Loucy (cell line): ENCODE data around the gene SLC35F6.

Experiments
- H2AFZ ChIP-seq: fragments of 200-600 bp; sonication (generic); 2 replicates; pipeline ENCODE4 v1.6.0; 2016; ENCODE audit warnings: antibody characterized with exemption, mild to moderate bottlenecking, low read length, moderate library complexity
- H3F3A ChIP-seq: fragments of 200-600 bp; 2 replicates; pipeline ENCODE4 v1.6.0; 2016; ENCODE audit warnings: antibody characterized with exemption, low read depth, mild to moderate bottlenecking
- H3K27me3 ChIP-seq: fragments of 200-600 bp; sonication (generic); 2 replicates; pipeline ENCODE4 v1.6.1; 2014; ENCODE audit warnings: low read length, mild to moderate bottlenecking; ENCODE audit not compliant: insufficient read depth, poor library complexity, severe bottlenecking
- H3K36me3 ChIP-seq: fragments of 200-600 bp; sonication (generic); 2 replicates; pipeline ENCODE4 v1.6.1; 2016; ENCODE audit warnings: low read length; ENCODE audit not compliant: insufficient read depth
- H3K4me1 ChIP-seq: fragments of 200-600 bp; sonication (generic); 2 replicates; pipeline ENCODE4 v1.5.1; 2014; ENCODE audit warnings: low read length, mild to moderate bottlenecking; ENCODE audit not compliant: insufficient read depth, poor library complexity, severe bottlenecking
- H3K4me2 ChIP-seq: fragments of 200-600 bp; sonication (generic); 2 replicates; pipeline ENCODE4 v1.6.0; 2014; ENCODE audit warnings: antibody characterized with exemption, low read length, low read depth, mild to moderate bottlenecking; ENCODE audit not compliant: poor library complexity, severe bottlenecking
- H3K4me3 ChIP-seq: fragments of 200-600 bp; sonication (generic); 2 replicates; pipeline ENCODE4 v1.5.1; 2014; ENCODE audit warnings: low read length, mild to moderate bottlenecking, mixed read lengths; ENCODE audit not compliant: poor library complexity, severe bottlenecking
- H3K79me2 ChIP-seq: fragments of 200-600 bp; sonication (generic); 2 replicates; pipeline ENCODE4 v1.6.1; 2014; ENCODE audit warnings: low read length; ENCODE audit not compliant: insufficient read depth
- H3K9ac ChIP-seq: fragments of 200-600 bp; sonication (generic); 2 replicates; pipeline ENCODE4 v1.6.0; 2014; ENCODE audit warnings: mild to moderate bottlenecking, low read depth, low read length, moderate library complexity; ENCODE audit not compliant: poor library complexity, severe bottlenecking
- H3K9me2 ChIP-seq: fragments of 200-600 bp; sonication (generic); replicated peaks from 2 replicates; pipeline ENCODE4 v1.6.1; 2016; ENCODE audit warnings: low read depth, low read length, mixed read lengths
- H3K9me3 ChIP-seq: fragments of 200-600 bp; sonication (generic); 2 replicates; pipeline ENCODE4 v1.6.1; 2014; ENCODE audit warnings: mild to moderate bottlenecking, antibody characterized with exemption, low read length, low read depth; ENCODE audit not compliant: insufficient read depth
- H4K20me1 ChIP-seq: fragments of 200-600 bp; sonication (generic); 2 replicates; pipeline ENCODE4 v1.6.0; 2014; ENCODE audit warnings: antibody characterized with exemption, low read length, mild to moderate bottlenecking; ENCODE audit not compliant: insufficient read depth, poor library complexity, severe bottlenecking
- EZH2phosphoT487 ChIP-seq: fragments of 200-600 bp; IDR thresholded peaks from 2 replicates; pipeline ENCODE4 v1.6.1; 2018; ENCODE audit warnings: antibody characterized with exemption, mild to moderate bottlenecking, moderate library complexity, borderline replicate concordance
- TF ChIP-seq, protein P1 (sequence below): fragments of 200-600 bp; sonication (generic); conservative IDR thresholded peaks from 2 replicates; pipeline ENCODE4 v1.5.1; 2014; ENCODE audit warnings: mild to moderate bottlenecking, antibody characterized with exemption, low read length

SLC35F6 gene

DNA sequence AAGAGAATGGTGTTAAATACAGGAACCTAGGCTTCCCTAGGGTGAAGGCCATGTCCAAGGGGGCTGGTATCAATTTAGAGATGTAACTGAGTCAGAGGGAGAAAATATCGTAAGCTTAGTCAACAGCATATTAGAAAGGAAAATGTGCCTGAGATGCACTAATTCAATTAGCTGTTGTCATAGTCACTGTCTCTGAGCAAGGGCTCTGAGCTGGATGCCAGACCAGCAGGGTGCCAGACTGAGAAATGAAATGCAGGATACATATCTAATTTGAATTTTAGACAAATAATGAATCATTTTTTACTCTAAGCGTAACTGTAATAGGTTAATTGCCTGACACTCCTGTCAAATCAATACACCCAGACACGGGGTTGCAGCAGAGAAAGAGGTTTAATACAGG, 11.4 kb upstream of the SLC35F6 start:
- Histone ChIP-seq H3K4me3 (no peak overlapping the region), H3K36me3 (no peaks in the 10 kb centered on the region), H3K9me3 (no peaks in the 10 kb centered on the region), H4K20me1 (no peaks in the 10 kb centered on the region), H3K9me2 (no peaks in the 10 kb centered on the region), H3K4me2 (no peak overlapping the region), H3K4me1 (no peaks in the 10 kb centered on the region), H3F3A (no peaks in the 10 kb centered on the region), H3K79me2 (no peaks in the 10 kb centered on the region), H3K9ac (no peak overlapping the region), H3K27me3 (no peaks in the 10 kb centered on the region), H2AFZ (no peak overlapping the region)
- TF ChIP-seq, protein P1, sequence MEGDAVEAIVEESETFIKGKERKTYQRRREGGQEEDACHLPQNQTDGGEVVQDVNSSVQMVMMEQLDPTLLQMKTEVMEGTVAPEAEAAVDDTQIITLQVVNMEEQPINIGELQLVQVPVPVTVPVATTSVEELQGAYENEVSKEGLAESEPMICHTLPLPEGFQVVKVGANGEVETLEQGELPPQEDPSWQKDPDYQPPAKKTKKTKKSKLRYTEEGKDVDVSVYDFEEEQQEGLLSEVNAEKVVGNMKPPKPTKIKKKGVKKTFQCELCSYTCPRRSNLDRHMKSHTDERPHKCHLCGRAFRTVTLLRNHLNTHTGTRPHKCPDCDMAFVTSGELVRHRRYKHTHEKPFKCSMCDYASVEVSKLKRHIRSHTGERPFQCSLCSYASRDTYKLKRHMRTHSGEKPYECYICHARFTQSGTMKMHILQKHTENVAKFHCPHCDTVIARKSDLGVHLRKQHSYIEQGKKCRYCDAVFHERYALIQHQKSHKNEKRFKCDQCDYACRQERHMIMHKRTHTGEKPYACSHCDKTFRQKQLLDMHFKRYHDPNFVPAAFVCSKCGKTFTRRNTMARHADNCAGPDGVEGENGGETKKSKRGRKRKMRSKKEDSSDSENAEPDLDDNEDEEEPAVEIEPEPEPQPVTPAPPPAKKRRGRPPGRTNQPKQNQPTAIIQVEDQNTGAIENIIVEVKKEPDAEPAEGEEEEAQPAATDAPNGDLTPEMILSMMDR: no peak
- no peak for TF ChIP-seq EZH2phosphoT487

DNA sequence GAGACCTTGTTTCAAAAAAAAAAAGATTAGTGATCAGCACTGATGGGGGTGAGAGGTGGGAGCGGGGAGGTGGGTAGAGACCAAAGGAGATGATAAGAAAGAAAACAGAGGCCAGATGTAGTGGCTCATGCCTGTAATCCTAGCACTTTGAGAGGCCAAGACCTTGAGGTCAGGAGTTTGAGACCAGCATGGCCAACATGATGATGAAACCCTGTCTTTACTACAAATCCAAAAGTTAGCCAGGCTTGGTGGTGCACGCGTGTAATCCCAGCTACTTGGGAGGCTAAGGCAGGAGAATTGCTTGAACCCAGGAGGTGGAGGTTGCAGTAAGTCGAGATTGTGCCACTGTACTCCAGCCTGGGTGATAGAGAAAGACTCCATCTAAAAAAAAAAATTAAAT, 9.5 kb upstream of the SLC35F6 start:
- Histone ChIP-seq H3K4me2 (no peak overlapping the region), H4K20me1 (no peaks in the 10 kb centered on the region), H3K36me3 (no peaks in the 10 kb centered on the region), H3K27me3 (no peaks in the 10 kb centered on the region), H3K9me3 (no peaks in the 10 kb centered on the region), H3K4me1 (no peaks in the 10 kb centered on the region), H3K4me3 (no peak overlapping the region), H3K9ac (no peak overlapping the region), H3F3A (no peaks in the 10 kb centered on the region), H2AFZ (no peak overlapping the region), H3K9me2 (no peaks in the 10 kb centered on the region), H3K79me2 (no peaks in the 10 kb centered on the region)
- TF ChIP-seq, protein P1: no peak
- TF ChIP-seq EZH2phosphoT487: no peak

- Histone ChIP-seq H3K4me1 (no peaks in the 10 kb centered on the region), H3F3A (no peaks in the 10 kb centered on the region), H3K36me3 (no peaks in the 10 kb centered on the region), H3K9me3 (no peaks in the 10 kb centered on the region), H3K9me2 (no peaks in the 10 kb centered on the region), H3K27me3 (no peaks in the 10 kb centered on the region), H3K9ac (no peak overlapping the region), H2AFZ (no peak overlapping the region), H3K4me3 (no peak overlapping the region), H4K20me1 (no peaks in the 10 kb centered on the region), H3K4me2 (no peak overlapping the region), H3K79me2 (no peaks in the 10 kb centered on the region)
- TF ChIP-seq, protein P1: no peak
- TF ChIP-seq EZH2phosphoT487: no peak
Observed at GRCh38 chr2:26754972-26755670, 9.0 kb upstream of the SLC35F6 start.
